Right cardiac atrium (tissue), 5 donors: ENCODE results near the gene CLSTN2. TPM values are rescaled to one million over a fixed set of nuclear protein-coding genes. Genes with fewer than 3 reads are reported as not detected.

ENCODE experiments used
- ATAC-seq, 2 donors: fragments of 200-7000 bp; cut with Tn5 transposase; one replicate each; pipeline versions ENCODE4 v1.8.0 to v1.9.1; 2020; ENCODE audit warnings: moderate library complexity in 2 of 2, mild to moderate bottlenecking in 1 of 2
- DNase-seq, 3 donors: peaks; one replicate each; pipeline ENCODE4 v3.0.0-alpha.2; 2020
- H3K27ac ChIP-seq: one replicate; pipeline ENCODE4 v1.5.1; 2013; ENCODE audit warnings: mild to moderate bottlenecking, low read length, control low read depth, moderate library complexity
- H3K27me3 ChIP-seq: one replicate; pipeline ENCODE4 v1.6.1; 2013; ENCODE audit not compliant: control insufficient read depth, insufficient read depth
- H3K4me1 ChIP-seq: one replicate; pipeline ENCODE4 v1.6.1; 2013; ENCODE audit warnings: low read length; ENCODE audit not compliant: control insufficient read depth, insufficient read depth
- H3K4me3 ChIP-seq: one replicate; pipeline ENCODE4 v1.5.1; 2013; ENCODE audit warnings: low read length, control low read depth
- H3K9me3 ChIP-seq: one replicate; pipeline ENCODE4 v1.6.1; 2013; ENCODE audit warnings: low read length; ENCODE audit not compliant: control insufficient read depth
- WGBS: extraction: QIAGEN DNeasy Blood & Tissue Kit; methylation state at CpG from one replicate; pipeline ENCODE4 v1.1.7; 2013; 5-methylcytosine and 5-hydroxymethylcytosine counted together
- intact Hi-C, 4 donors: fragments of 100-400 bp; cut with DNase I; formaldehyde crosslinking; loops; one replicate each; pipeline versions ENCODE4 v1.11.0 to v1.14.0; 2022 to 2023
- polyA plus RNA-seq: library from polyadenylated mRNA; stranded (reverse); fragments of 200-250 nt; gene quantifications from one replicate; pipeline ENCODE4 v1.2.3, GENCODE V29; 2013
- total RNA-seq, 4 donors: library from RNA; stranded (reverse); fragmentation: NEBNext Ultra II Directional; extraction: Animal tissue kit (Norgen Biotek cat#: 25700); gene quantifications; one replicate each; pipeline ENCODE4 v1.2.1, GENCODE V29; 2021
- donor health status: healthy with polysubstance abuse.
- donor health status: DM: no; HTN: yes; CAD: no.
- donor health status: DM: no; HTN: no; CAD: no.
- donor health status: DM: no; HTN: yes; CAD: no; lungs with severe emphysema.
- donor health status: DM: yes; HTN: yes; CAD: no.

Gene CLSTN2
- total and polyA plus RNA-seq, 5 donors, result 3.7 to 31.5 (median 24.8) TPM

GRCh38 chr3:140055092-140055791 is 120.3 kb downstream of the CLSTN2 start:
- DNase-seq (no peak), ATAC-seq (no peak)
- H3K4me3 ChIP-seq, result no peak overlapping the region
- H3K27me3 ChIP-seq, result no peaks in the 10 kb centered on the region
- intact Hi-C loops, result no loop called here
- no peak overlapping the region for H3K27ac ChIP-seq
- WGBS, result 93% methylated on average over 6 of the region's 6 CpGs
- no peaks in the 10 kb centered on the region for H3K4me1 ChIP-seq
- H3K9me3 ChIP-seq, result no peaks in the 10 kb centered on the region

- DNase-seq, result peak in 1 of 3 donors; percentile 27
- WGBS, result 84% methylated on average over 4 of the region's 4 CpGs
- ATAC-seq, result no peak
These were observed 121.1 kb downstream of the CLSTN2 start for GRCh38 chr3:140056047-140056446.

GRCh38 chr3:140061211-140061610 is 126.2 kb downstream of the CLSTN2 start:
- 73% methylated on average over 2 of the region's 2 CpGs for WGBS
- intact Hi-C loops, result no loop called here

More at GRCh38 chr3:140056047-140056446, 121.1 kb downstream of the CLSTN2 start:
- Histone ChIP-seq H3K4me1 (no peaks in the 10 kb centered on the region), H3K9me3 (no peaks in the 10 kb centered on the region), H3K27me3 (no peaks in the 10 kb centered on the region), H3K27ac (no peak overlapping the region), H3K4me3 (no peak overlapping the region)
- intact Hi-C loops, result no loop called here

GRCh38 chr3:140062461-140062860 is 127.5 kb downstream of the CLSTN2 start:
- Histone ChIP-seq H3K9me3 (no peaks in the 10 kb centered on the region), H3K27ac (no peak overlapping the region), H3K4me1 (no peaks in the 10 kb centered on the region), H3K4me3 (no peak overlapping the region), H3K27me3 (no peaks in the 10 kb centered on the region)
- DNase-seq (no peak), ATAC-seq (no peak)
- intact Hi-C loops, result no loop called here

More at GRCh38 chr3:140061211-140061610, 126.2 kb downstream of the CLSTN2 start:
- no peaks in the 10 kb centered on the region for H3K27me3 ChIP-seq
- H3K4me1 ChIP-seq, result no peaks in the 10 kb centered on the region
- H3K4me3 ChIP-seq, result no peak overlapping the region
- no peaks in the 10 kb centered on the region for H3K9me3 ChIP-seq
- no peak for ATAC-seq
- no peak overlapping the region for H3K27ac ChIP-seq
- no peak for DNase-seq

GRCh38 chr3:140067487-140067886 is 132.5 kb downstream of the CLSTN2 start:
- 49% methylated on average over 3 of the region's 3 CpGs for WGBS
- ATAC-seq (no peak), DNase-seq (no peak)
- H3K4me1 ChIP-seq, result no peaks in the 10 kb centered on the region
- H3K9me3 ChIP-seq, result no peaks in the 10 kb centered on the region
- H3K27ac ChIP-seq, result no peak overlapping the region
- intact Hi-C loops, result no loop called here
- no peaks in the 10 kb centered on the region for H3K27me3 ChIP-seq
- no peak overlapping the region for H3K4me3 ChIP-seq

- Histone ChIP-seq H3K4me3 (no peak overlapping the region), H3K4me1 (no peaks in the 10 kb centered on the region), H3K9me3 (no peaks in the 10 kb centered on the region), H3K27ac (no peak overlapping the region), H3K27me3 (no peaks in the 10 kb centered on the region)
- ATAC-seq (no peak), DNase-seq (no peak)
- intact Hi-C loops, result no loop called here
These were observed 133.6 kb downstream of the CLSTN2 start for GRCh38 chr3:140068494-140069017.

- intact Hi-C loops, result no loop called here
- no peaks in the 10 kb centered on the region for H3K4me1 ChIP-seq
- no peak for ATAC-seq
- no peak for DNase-seq
- WGBS, result 80% methylated on average over 3 of the region's 3 CpGs
- H3K9me3 ChIP-seq, result no peaks in the 10 kb centered on the region
- H3K27me3 ChIP-seq, result no peaks in the 10 kb centered on the region
- H3K27ac ChIP-seq, result no peak overlapping the region
- H3K4me3 ChIP-seq, result no peak overlapping the region
These were observed 138.5 kb downstream of the CLSTN2 start for GRCh38 chr3:140073278-140074045.

GRCh38 chr3:140076552-140076951 is 141.6 kb downstream of the CLSTN2 start:
- 78% methylated on average over 3 of the region's 3 CpGs for WGBS
- intact Hi-C loops, result no loop called here
- ATAC-seq (no peak), DNase-seq (no peak)
- no peak overlapping the region for H3K4me3 ChIP-seq
- H3K9me3 ChIP-seq, result no peaks in the 10 kb centered on the region
- no peak overlapping the region for H3K27ac ChIP-seq
- no peaks in the 10 kb centered on the region for H3K27me3 ChIP-seq
- no peaks in the 10 kb centered on the region for H3K4me1 ChIP-seq

GRCh38 chr3:140077406-140077805 is 142.4 kb downstream of the CLSTN2 start:
- no peaks in the 10 kb centered on the region for H3K9me3 ChIP-seq
- WGBS, result 94% methylated on average over 3 of the region's 3 CpGs
- H3K4me1 ChIP-seq, result no peaks in the 10 kb centered on the region
- no peak overlapping the region for H3K27ac ChIP-seq
- ATAC-seq (no peak), DNase-seq (no peak)
- H3K27me3 ChIP-seq, result no peaks in the 10 kb centered on the region
- H3K4me3 ChIP-seq, result no peak overlapping the region
- intact Hi-C loops, result no loop called here

GRCh38 chr3:140078343-140078742 is 143.4 kb downstream of the CLSTN2 start:
- Histone ChIP-seq H3K27me3 (no peaks in the 10 kb centered on the region), H3K27ac (no peak overlapping the region), H3K4me1 (no peaks in the 10 kb centered on the region), H3K9me3 (no peaks in the 10 kb centered on the region), H3K4me3 (no peak overlapping the region)
- intact Hi-C loops, result no loop called here
- ATAC-seq (no peak), DNase-seq (no peak)
- WGBS, result 82% methylated on average over 4 of the region's 4 CpGs

GRCh38 chr3:140078940-140079339 is 144.0 kb downstream of the CLSTN2 start:
- WGBS, result 94% methylated on average over 1 of the region's 1 CpG
- Histone ChIP-seq H3K9me3 (no peaks in the 10 kb centered on the region), H3K27me3 (no peaks in the 10 kb centered on the region), H3K27ac (no peak overlapping the region), H3K4me3 (no peak overlapping the region), H3K4me1 (no peaks in the 10 kb centered on the region)
- intact Hi-C loops, result no loop called here
- ATAC-seq (no peak), DNase-seq (no peak)
